Measurements from ENCODE around the gene BTK. TPM values are rescaled to one million over a fixed set of nuclear protein-coding genes. Genes with fewer than 3 reads are reported as not detected.

The BTK gene
- total RNA-seq, 1 experiment from 2014 or later = 0.35 TPM

GRCh38 chrX:101397779-101398178, 11.8 kb upstream of the BTK start:
- Histone ChIP-seq H2BK12ac (ENCODE audit: insufficient read length, low read depth, low read length) (no peak overlapping the region), H3K4ac (ENCODE audit: low read depth, low read length) (no peak overlapping the region), H3K79me1 (ENCODE audit: insufficient read depth, low read depth, low read length, poor library complexity, severe bottlenecking) (no peaks in the 10 kb centered on the region), H3K27me3 (ENCODE audit: insufficient read depth, low read length) (no peaks in the 10 kb centered on the region), H4K5ac (ENCODE audit: insufficient read length, low read depth, low read length) (no peak overlapping the region), H2BK5ac (ENCODE audit: insufficient read length, low read length) (no peak overlapping the region), H3K4me2 (ENCODE audit: insufficient read depth, insufficient read length, low read length) (no peak overlapping the region), H3K79me2 (ENCODE audit: insufficient read depth, low read length) (no peaks in the 10 kb centered on the region), H2AFZ (ENCODE audit: low read length) (no peak overlapping the region), H3K4me1 (ENCODE audit: insufficient read depth, low read length) (no peaks in the 10 kb centered on the region), H3K9me3 (ENCODE audit: control insufficient read depth, low read depth, low read length) (peaks cover 32% of the 10 kb centered on the region), H3K14ac (ENCODE audit: insufficient read depth, low read length) (no peak overlapping the region), H4K20me1 (ENCODE audit: control insufficient read depth, insufficient read depth, insufficient read length) (no peaks in the 10 kb centered on the region), H4K91ac (ENCODE audit: insufficient read length, low read depth, low read length) (no peak overlapping the region), H2BK20ac (ENCODE audit: low read depth, low read length, poor library complexity, severe bottlenecking) (no peak overlapping the region), H3K56ac (ENCODE audit: insufficient read length, low read depth, low read length) (no peak overlapping the region), H4K8ac (replicated peaks; ENCODE audit: insufficient read length, low read depth, low read length) (no peak overlapping the region), H2BK15ac (ENCODE audit: low read depth, low read length) (no peak overlapping the region), H3K18ac (ENCODE audit: insufficient read length, low read depth, low read length) (no peak overlapping the region), H2BK120ac (ENCODE audit: low read depth, low read length, poor library complexity, severe bottlenecking) (no peak overlapping the region), H3K9ac (ENCODE audit: extremely low read depth, insufficient read length, low read length) (no peak overlapping the region), H3T11ph (ENCODE audit: low read length) (no peak overlapping the region), H3K23ac (ENCODE audit: insufficient read length, low read depth, low read length) (no peak overlapping the region), H2AK5ac (ENCODE audit: insufficient read length, low read length) (no peak overlapping the region), H3K23me2 (ENCODE audit: insufficient read length, low read depth, low read length, poor library complexity, severe bottlenecking) (no peaks in the 10 kb centered on the region), H3K27ac (ENCODE audit: insufficient read length, low read depth, low read length) (no peak overlapping the region)
- Mint-ChIP-seq H3K4me3 (no peak overlapping the region), H3K9me3 (peaks cover 56 to 68% of the 10 kb centered on the region in 2 experiments), H3K36me3 (ENCODE audit: insufficient read depth in 1 of 3, low read depth in 3 of 3) (peaks cover 30 to 60% (median 59%) of the 10 kb centered on the region in 3 experiments), H3K4me1 (peaks cover 2 to 3% of the 10 kb centered on the region in 2 experiments; a peak in 1 of 4 replicates), H3K27me3 (ENCODE audit: low read depth) (no peaks in the 10 kb centered on the region; the same call in 1 of the 2 replicates), H3K27ac (no peak overlapping the region)
- TF ChIP-seq, protein P1, sequence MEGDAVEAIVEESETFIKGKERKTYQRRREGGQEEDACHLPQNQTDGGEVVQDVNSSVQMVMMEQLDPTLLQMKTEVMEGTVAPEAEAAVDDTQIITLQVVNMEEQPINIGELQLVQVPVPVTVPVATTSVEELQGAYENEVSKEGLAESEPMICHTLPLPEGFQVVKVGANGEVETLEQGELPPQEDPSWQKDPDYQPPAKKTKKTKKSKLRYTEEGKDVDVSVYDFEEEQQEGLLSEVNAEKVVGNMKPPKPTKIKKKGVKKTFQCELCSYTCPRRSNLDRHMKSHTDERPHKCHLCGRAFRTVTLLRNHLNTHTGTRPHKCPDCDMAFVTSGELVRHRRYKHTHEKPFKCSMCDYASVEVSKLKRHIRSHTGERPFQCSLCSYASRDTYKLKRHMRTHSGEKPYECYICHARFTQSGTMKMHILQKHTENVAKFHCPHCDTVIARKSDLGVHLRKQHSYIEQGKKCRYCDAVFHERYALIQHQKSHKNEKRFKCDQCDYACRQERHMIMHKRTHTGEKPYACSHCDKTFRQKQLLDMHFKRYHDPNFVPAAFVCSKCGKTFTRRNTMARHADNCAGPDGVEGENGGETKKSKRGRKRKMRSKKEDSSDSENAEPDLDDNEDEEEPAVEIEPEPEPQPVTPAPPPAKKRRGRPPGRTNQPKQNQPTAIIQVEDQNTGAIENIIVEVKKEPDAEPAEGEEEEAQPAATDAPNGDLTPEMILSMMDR (conservative IDR thresholded peaks at IDR 0.05) = no peak
- no CpG with 5 or more reads among the region's 4 CpGs for WGBS (ENCODE audit: extremely low coverage, insufficient read length, low lambda C conversion rate)
- DNase-seq = peak; percentile 28

Data from H9 (cell line).